ENCODE data around the gene ZNF778.
A peak's percentile ranks its signal among the peaks of the same experiment; 100 is the strongest.
"Not testable (repeated sequence)": the region's sequence is repeated elsewhere in the genome, so short reads cannot be mapped to it uniquely, and the experiment has no call there.

Gene ZNF778

GRCh38 chr16:89187770-89188392, 29.6 kb upstream of the ZNF778 start:
- no peak overlapping the region for H3K4me3 ChIP-seq (replicated peaks in 1 of 2; ENCODE audit: low read depth in 2 of 2, low read length in 2 of 2)
- no peak for TF ChIP-seq CTCF (IDR thresholded peaks at IDR 0.05; ENCODE audit: low read depth, low read length)
- DNase-seq (ENCODE audit: low read depth in 2 of 2): peak in 1 of 2 donors; percentile 37

- not testable (repeated sequence) for DNase-seq (ENCODE audit: low read depth in 2 of 2); H3K4me3 ChIP-seq (replicated peaks in 1 of 2; ENCODE audit: low read depth in 2 of 2, low read length in 2 of 2)
These were observed 28.8 kb upstream of the ZNF778 start for GRCh38 chr16:89188471-89189357.

GRCh38 chr16:89189358-89190025, 28.0 kb upstream of the ZNF778 start:
- no peak for TF ChIP-seq CTCF (IDR thresholded peaks at IDR 0.05; ENCODE audit: low read depth, low read length)
- no peak overlapping the region for H3K4me3 ChIP-seq (replicated peaks in 1 of 2; ENCODE audit: low read depth in 2 of 2, low read length in 2 of 2)
- DNase-seq (ENCODE audit: low read depth in 2 of 2): no peak

GRCh38 chr16:89190150-89190958, 27.1 kb upstream of the ZNF778 start:
- DNase-seq (ENCODE audit: low read depth in 2 of 2): no peak
- H3K4me3 ChIP-seq (replicated peaks in 1 of 2; ENCODE audit: low read depth in 2 of 2, low read length in 2 of 2): no peak overlapping the region
- no peak for TF ChIP-seq CTCF (IDR thresholded peaks at IDR 0.05; ENCODE audit: low read depth, low read length)

GRCh38 chr16:89191033-89191900, 26.2 kb upstream of the ZNF778 start:
- no peak for DNase-seq (ENCODE audit: low read depth in 2 of 2)
- TF ChIP-seq CTCF (IDR thresholded peaks at IDR 0.05; ENCODE audit: low read depth, low read length): no peak
- peak overlapping the region; percentile 4 to 17 for H3K4me3 ChIP-seq (replicated peaks in 1 of 2; ENCODE audit: low read depth in 2 of 2, low read length in 2 of 2)

GRCh38 chr16:89191901-89192185, 25.7 kb upstream of the ZNF778 start:
- no peak for TF ChIP-seq CTCF (IDR thresholded peaks at IDR 0.05; ENCODE audit: low read depth, low read length)
- H3K4me3 ChIP-seq (replicated peaks in 1 of 2; ENCODE audit: low read depth in 2 of 2, low read length in 2 of 2): peak overlapping the region; percentile 33 to 59
- DNase-seq (ENCODE audit: low read depth in 2 of 2): no peak

- peak; percentile 97 to 99 for DNase-seq (ENCODE audit: low read depth in 2 of 2)
- peak overlapping the region; percentile 33 to 59 for H3K4me3 ChIP-seq (replicated peaks in 1 of 2; ENCODE audit: low read depth in 2 of 2, low read length in 2 of 2)
These were observed 25.1 kb upstream of the ZNF778 start for GRCh38 chr16:89192186-89192955.

Measured in cardiac fibroblast (primary cell).